Stimulated activated CD4-positive, alpha-beta T cell treated with anti-CD3 and anti-CD28 coated beads, Interleukin-2, amount 100 ng/mL, for 24 hours (primary cell): ENCODE results near the gene PDS5A.
"Not testable (repeated sequence)": the region's sequence is repeated elsewhere in the genome, so short reads cannot be mapped to it uniquely, and the experiment has no call there.

Experiments
- DNase-seq, 2 donors: peaks; one replicate each; pipeline ENCODE4 v3.0.0-alpha.2; 2020

Gene PDS5A, protein sequence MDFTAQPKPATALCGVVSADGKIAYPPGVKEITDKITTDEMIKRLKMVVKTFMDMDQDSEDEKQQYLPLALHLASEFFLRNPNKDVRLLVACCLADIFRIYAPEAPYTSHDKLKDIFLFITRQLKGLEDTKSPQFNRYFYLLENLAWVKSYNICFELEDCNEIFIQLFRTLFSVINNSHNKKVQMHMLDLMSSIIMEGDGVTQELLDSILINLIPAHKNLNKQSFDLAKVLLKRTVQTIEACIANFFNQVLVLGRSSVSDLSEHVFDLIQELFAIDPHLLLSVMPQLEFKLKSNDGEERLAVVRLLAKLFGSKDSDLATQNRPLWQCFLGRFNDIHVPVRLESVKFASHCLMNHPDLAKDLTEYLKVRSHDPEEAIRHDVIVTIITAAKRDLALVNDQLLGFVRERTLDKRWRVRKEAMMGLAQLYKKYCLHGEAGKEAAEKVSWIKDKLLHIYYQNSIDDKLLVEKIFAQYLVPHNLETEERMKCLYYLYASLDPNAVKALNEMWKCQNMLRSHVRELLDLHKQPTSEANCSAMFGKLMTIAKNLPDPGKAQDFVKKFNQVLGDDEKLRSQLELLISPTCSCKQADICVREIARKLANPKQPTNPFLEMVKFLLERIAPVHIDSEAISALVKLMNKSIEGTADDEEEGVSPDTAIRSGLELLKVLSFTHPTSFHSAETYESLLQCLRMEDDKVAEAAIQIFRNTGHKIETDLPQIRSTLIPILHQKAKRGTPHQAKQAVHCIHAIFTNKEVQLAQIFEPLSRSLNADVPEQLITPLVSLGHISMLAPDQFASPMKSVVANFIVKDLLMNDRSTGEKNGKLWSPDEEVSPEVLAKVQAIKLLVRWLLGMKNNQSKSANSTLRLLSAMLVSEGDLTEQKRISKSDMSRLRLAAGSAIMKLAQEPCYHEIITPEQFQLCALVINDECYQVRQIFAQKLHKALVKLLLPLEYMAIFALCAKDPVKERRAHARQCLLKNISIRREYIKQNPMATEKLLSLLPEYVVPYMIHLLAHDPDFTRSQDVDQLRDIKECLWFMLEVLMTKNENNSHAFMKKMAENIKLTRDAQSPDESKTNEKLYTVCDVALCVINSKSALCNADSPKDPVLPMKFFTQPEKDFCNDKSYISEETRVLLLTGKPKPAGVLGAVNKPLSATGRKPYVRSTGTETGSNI (N-terminal part only)

DNA sequence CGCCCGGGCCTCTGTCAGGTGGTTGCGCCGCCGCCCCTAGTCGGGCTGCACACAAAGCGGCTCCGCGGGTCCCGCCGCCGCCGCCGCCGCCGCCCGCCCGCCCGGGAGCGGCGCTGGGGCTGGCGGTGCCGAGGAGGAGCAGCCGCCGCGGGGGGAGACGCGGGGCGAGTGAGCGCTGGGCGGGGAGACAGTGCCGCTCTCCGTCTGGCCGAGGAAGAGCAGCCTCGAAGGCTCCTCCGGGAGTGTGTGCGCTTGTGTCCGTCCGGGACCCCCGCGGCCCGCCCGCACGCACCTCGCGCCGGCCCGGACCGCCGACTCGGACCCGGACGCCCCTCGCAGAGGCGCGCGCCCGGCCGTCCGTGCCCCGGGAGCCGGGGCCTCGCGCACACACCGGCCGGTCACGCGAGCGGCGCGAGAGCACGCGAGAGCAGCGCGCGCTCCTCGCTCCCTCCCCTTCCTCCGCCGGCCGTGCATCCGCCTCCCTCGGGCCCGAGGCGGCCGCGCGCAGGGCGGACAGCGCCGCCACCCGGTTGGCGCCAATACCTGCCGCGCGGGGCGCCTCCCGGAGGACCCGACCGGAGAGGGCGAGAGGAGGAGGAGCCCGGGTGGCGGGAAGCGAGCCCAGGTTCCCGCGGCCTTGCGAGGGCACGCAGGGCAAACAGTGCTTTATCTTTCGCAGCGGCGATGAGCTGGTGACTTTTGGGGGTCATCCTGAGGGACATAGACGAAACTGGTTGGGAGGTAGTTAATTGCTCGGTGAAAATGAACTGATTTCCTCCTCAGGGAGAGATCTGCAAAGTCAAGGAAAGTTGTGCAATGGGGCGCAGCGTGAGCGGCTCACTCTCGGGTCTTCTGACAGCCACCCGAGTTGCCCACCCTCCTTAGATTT lies at the start of gene PDS5A:
PDS5A (minus strand) TSS at position 423 of the 889 bp plus-strand sequence. CDS start 1,334 bp downstream, outside the sequence.
- peak; percentile 89 to 90 for DNase-seq

DNA sequence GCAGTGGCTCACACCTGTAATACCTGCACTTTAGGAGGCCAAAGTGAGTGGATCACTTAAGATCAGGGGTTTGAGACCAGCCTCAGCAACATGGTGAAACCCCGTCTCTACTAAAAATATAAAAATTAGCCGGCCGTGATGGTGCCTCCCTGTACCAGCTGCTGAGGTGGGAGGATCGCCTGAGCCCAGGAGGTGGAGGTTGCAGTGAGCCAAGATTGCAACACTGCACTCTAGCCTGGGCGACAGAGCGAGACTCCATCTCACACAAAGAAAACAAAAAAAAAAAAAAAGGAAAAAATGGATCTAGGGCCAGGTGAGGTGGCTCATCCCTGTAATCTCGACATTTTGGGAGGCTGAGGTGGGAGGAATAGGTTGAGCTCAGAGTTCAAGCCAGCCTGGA lies 46.3 kb upstream of the PDS5A start:
- not testable (repeated sequence) for DNase-seq

DNA sequence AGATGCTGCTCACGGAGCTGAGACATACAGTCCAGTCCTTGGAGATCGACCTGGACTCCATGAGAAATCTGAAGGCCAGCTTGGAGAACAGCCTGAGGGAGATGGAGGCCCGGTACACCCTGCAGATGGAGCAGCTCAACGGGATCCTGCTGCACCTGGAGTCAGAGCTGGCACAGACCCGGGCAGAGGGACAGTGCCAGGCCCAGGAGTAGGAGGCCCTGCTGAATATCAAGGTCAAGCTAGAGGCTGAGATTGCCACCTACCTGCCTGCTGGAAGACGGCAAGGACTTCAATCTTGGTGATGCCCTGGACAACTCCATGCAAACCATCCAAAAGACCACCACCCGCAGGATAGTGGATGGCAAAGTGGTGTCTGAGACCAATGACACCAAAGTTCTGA lies 43.4 kb upstream of the PDS5A start:
- DNase-seq = not testable (repeated sequence)

DNA sequence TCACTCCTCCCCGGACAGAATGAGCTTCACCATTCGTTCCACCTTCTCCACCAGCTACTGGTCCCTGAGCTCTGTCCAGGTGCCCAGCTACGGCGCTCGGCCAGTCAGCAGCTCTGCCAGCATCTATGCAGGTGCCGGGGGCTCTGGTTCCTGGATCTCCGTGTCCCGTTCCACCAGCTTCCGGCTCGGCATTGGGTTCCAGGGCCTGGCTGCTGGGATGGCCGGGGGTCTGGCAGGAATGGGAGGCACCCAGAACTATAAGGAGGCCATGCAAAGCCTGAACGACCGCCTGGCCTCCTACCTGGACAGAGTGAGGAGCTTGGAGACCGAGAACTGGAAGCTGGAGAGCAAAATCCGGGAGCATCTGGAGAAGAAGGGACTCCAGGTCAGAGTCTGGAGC lies 42.5 kb upstream of the PDS5A start:
- no peak for DNase-seq

DNA sequence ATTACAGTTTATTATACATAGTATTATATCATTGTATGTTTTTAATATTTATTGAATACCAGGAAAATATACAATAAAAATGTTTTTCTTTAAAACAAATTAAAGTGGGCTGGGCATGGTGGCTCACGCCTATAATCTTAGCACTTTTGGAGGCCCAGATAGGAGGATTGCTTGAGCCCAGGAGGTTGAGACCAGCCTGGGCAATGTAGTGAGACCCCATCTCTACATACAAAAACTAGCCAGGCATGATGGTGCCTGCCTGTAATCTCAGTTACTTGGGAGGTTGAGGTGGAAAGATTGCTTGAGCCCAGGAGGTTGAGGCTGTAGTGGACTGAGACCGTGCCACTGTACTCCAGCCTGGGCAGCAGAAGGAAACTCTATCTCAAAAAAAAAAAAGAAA lies 38.3 kb upstream of the PDS5A start:
- DNase-seq = no peak

DNA sequence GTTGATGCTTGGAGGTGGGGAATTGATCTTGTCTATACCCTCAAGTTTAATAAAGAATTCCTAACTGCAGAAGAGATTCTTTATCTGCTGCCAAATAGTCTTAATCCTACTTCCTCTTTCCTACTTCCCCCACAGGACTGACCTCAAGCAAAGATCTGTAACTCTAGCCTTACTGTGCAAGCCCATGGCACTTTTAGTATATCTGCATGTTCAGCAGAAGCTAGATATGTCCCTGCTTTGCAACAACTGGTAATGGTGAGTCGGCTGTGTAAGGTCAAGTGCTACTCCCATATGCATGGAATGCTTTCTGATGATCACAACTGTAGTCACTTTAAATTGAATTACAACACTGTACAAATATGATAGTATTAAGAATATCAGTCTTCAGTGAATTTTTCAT lies 26.3 kb upstream of the PDS5A start:
- no peak for DNase-seq

DNA sequence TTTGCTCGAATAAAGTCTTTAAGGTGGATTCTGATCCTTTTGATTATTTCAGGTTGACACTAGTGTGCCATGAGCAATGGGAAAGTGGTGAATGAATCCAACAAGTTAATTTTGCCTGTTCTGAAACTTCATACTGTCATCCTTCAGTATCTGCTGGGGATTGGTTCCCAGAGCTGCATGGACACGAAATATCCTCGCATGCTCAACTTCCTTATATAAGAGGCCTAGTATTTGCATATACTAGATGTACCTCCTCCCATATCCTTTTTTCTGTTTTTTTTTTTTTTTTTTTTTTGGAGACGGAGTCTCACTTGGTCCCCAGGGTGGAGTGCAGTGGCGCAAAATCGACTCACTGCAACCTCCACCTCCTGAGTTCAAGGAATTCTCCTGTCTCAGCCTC lies 23.0 kb upstream of the PDS5A start:
- DNase-seq = no peak

DNA sequence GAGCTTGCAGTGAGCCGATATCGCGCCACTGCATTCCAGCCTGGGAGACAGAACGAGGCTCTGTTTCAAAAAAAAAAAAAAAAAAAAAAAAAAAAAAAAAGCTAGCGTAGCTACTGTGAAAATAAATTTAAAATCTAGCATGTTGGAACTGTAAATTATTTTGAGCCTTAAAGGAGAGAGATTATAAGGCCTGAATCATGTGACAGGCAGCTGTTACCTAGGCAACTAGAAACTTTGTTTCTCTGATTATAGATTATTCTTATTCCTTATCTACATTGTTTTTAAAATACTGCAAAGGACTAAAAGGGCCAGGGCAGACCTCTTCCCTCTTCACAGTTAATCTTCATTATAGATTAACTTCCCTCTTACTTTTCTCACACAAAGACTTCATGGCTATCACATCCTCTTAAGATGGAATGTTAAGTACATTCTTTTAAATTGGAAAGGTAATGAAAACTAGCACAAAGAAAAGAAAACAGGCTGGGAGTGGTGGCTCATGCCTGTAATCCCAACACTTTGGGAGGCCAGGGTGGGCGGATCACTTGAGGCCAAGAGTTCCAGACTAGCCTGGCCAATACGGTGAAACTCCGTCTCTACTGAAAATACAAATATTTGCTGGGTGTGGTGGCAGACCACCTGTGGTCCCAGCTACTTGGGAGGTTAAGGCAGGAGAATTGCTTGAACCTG lies 21.1 kb upstream of the PDS5A start:
- DNase-seq = no peak

DNA sequence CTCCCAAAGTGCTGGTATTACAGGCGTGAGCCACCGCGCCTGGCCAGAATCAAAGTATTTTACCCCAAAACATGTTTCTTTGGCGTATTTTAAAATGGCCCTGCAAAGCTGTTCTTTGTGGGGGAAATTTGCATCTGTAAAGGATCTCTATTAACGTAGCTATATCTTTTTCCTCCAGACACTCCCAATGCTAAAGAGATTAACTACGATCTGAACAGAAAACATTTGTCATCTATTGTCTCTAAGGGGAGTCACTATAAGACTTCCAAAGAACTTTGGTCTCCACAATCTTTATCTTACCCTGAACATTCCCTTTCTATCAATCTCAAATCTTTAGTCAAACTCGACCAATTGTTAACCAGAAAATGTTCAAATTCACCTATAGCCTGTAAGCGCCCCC lies 19.1 kb upstream of the PDS5A start:
- DNase-seq = no peak

DNA sequence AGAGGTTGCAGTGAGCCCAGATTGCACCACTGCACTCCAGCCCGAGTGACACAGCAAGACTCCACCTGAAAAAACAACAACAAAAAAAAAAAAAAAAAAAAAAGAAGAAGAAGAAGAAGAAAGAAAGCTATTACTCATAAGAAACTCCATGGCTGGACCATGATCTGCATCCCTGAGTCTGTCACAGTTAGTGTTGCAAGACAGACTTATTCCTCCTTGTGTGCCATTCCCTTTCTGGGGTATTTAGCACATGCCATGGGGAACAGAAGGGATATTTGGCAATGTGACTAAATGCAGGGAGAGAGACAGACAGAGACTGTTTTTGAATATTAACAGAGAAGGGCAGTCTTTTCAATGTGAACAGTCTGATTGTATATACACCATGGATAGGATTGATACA lies 16.7 kb upstream of the PDS5A start:
- no peak for DNase-seq

DNA sequence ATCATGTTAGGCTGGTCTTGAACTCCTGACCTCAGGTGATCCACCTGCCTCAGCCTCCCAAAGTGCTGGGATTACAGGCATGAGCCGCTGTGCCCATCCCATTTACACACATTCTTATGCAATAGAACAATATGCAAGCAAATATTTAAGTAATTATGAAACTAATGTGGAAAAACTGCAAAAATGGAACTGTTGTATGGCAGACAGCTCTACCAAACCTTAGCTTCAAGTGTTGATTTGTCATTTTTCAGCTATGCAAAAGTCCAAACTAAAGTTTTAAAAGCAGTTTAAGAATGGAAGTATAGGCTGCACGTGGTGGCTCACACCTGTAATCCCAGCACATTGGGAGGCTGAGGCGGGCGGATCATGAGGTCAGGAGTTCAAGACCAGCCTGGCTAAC lies 11.7 kb upstream of the PDS5A start:
- DNase-seq = not testable (repeated sequence)

DNA sequence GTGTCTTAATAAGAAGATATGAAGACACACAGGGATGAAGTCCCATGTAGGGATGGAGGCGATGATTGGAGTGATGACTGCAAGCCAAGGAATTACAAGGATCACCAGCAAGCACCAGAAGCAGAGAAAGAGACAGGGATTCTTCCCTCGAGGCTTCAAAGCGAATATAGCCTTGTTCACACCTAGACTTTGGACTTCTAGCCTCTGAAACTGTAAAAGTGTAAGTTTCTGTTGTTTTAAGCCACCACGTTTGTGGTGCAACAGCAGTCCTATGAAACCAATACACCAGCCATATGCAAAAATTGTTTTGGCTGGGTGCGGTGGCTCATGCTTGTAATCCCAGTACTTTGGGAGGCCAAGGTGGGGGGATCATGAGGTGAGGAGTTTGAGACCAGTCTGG lies 9.8 kb upstream of the PDS5A start:
- DNase-seq = no peak

DNA sequence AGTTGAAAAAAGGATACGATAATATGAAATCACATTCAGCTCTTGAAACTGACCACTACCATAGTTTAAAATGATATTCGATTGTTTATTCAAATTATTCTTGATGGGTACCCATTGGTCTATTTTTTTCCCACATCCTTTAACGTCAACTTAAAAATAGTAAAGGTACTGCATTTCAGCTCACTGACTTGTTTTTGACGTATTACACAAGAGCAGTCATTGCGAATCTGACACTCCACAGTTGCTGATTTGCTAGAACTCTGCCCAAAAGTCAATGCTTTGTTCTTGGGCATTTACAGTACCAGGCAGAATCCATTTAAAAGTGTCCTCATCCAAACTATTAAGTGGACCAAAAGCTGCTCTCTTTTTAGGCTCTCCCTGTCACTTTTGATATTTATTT lies 1.2 kb upstream of the PDS5A start:
- no peak for DNase-seq

DNA sequence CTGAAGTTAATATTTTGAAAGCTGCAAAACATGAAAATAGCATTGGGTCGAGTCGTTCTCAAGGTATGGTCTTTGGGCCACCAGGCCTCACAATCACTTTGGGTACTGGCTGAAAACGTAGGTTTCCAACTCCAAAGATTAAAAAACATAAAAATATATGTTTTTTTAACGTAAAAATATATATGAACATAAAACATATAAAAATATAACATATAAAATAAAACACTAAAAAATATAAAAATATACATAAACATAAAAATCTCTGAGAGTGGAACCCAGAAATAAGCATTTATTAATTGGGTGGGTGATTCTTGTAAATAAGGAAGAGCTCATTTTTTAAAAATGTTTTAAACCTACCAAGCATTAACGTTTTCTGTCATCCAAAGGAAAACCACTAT lies 666 bp upstream of the PDS5A start:
- DNase-seq = no peak

DNA sequence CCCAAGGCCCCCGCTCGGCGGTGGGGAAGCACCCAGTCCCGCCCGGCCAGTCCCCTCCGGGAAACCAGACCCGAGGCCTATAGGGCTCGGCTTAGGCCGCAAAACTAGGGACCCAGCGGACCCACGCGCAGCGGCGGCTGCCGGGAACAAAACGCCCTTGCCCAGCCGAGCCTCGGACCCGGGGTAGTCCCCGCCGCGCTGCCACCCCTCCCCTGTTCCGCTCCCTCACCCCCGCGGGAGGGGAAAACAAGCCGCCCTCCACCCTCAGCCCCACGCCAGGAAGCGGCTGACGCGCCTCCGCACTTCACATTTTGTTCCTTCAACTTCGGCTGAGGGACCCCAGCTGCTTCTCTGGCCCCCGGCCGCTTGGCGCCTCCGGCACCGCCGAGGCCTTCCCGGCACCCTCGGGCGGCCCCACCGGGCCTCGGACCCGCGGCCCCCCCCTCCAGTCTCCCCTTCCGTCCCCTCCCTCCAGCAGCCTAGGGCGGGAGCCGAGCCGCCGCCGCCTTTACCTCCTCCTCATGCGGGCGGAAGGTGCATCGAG lies 694 bp downstream of the PDS5A start:
- DNase-seq = peak; percentile 59 to 64

DNA sequence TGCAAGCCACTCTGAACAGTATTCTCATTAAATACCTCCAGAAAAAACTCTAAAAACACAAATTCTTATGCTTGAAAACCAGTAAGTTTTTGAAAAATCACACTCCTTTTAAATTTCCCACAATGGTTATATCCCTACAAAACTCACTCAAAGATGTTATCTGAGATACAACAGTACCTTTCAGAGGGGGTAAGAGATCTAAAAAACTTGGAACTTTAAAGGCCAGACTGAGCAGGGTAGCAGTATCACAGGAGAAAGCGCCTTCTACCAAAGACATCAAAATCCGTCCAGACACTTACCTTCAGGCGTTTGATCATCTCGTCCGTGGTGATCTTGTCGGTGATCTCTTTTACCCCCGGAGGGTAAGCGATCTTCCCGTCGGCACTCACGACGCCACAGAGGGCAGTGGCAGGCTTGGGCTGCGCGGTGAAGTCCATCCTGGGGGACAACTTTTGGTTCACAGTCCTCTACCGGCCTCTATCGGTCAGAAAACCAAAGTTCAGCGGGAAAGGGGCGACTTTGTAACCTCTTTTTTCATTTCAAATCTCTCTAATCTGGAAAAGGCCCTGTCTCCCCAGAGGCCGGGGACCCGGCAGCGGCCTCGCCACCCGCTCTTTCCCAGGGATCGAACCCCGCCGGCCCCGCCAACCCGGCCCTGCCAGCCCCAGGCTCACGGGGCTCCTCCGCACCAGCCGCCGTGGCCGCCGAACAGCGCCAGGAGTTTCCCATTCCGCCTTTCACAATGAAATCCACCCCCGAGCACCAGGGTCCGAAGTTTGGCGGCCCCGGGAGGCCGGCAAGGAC lies 1.4 kb downstream of the PDS5A start:
- peak; percentile 66 to 73 for DNase-seq

DNA sequence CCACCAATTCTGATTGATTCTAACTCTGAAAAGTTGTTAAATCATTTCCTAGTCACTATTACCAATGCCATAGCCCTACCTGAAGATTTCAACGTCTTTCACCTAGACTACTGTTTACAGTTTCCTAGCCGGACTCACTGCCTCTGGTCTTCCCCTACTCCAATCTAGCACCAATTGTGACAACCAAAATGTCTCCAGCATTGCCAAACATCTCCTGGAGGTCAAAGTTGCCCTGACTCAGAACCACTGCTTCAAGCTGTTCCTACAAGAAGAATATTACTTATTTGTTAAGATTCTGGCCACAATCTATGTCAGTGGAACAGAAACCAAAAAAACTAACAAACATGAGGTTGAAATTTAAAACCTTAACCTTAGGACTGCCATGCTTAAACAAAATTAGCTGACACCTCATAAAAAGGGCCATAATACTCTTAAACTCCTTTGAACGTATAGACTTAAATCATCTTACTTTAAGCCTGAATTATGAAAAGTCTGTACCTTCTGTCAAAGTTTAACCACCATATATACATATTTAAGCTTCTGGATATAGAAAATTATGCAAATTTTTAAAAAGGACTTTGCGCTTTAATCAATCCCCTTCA lies 2.1 kb downstream of the PDS5A start:
- no peak for DNase-seq

DNA sequence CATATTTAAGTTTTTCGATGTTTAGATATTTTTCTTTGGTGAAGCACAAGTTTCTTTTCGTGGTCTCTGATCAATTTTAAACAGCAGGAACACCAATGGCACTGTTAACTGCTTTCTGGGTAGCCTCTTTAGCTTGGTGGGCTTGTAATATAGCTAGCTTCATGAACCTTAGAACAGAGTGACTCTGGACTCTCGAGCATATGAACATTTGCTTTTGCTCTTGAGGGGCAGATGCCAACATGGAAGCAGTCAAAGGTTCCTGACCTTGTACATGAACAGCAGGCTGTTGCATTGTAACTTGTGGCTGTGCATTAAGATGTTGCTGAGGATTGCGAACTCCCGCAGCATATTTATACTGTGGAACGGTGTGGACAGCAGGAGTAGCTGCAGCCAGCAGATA lies 4.7 kb downstream of the PDS5A start:
- not testable (repeated sequence) for DNase-seq

DNA sequence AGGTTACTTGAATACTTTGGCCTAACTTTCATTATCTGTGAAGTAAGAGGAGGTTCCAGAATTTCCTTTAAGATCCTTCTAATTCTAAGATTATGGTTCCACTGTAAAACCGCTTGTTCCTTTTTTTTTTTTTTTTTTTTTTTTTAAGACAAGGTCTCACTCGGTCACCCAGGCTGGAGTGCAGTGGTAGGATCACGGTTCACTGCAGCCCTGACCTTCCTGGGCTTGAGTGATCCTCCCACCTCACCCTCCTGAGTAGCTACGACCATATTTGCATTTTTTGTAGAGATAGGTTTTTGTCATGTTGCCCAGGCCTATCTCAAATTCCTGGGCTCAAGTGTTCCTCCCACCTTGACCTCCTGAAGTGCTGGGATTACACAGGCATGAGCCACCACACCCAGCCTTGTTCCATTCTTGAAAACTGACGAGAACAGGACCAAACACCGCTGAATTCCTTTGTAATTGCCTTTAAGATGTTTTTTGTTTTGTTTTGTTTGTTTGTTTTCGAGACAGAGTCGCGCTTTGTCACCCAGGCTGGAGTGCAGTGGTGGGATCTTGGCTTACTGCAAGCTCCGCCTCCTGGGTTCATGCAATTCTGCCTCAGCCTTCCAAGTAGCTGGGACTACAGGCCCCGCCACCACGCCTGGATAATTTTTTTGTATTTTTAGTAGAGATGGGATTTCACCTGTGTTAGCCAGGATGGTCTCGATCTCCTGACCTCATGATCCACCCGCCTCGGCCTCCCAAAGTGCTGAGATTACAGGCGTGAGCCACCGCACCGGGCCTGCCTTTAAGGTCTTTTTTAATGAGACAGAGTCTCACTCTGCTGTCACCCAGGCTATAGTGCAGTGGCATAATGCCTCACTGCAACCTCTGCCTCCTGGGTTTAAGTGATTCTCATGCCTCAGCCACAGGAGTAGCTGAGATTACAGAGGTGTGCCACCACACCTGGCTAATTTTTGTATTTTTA lies 6.8 kb downstream of the PDS5A start:
- no peak for DNase-seq
